K562 (cell line): ENCODE measurements around the gene KCNK6. TPM values are rescaled to one million over a fixed set of nuclear protein-coding genes. Genes with fewer than 3 reads are reported as not detected.

Experiments
- ATAC-seq: fragments of 200-7000 bp; cut with Tn5 transposase; 3 replicates; pipeline ENCODE4 v1.9.1; 2020; ENCODE audit warnings: moderate library complexity
- BruUV-seq: library from RNA; stranded (reverse); fragments of 400-500 nt; replicated peaks from 2 replicates; lab custom pipeline; 2021; lab: Mats Ljungman, UMichigan
- CTCF ChIA-PET: fragments of 300-600 bp; formaldehyde crosslinking; extraction: SDS; loops from one replicate; lab custom pipeline; 2021; ENCODE audit warnings: low intra/inter-chr PET ratio; lab: Yijun Ruan, JAX
- POLR2A ChIA-PET: fragments of 300-600, 350-650 bp; sonication (Branson Sonifier 250); formaldehyde crosslinking; extraction: SDS; loops from one replicate; lab custom pipeline; 2021; ENCODE audit warnings: antibody characterized with exemption, inconsistent platforms; lab: Yijun Ruan, JAX
- DNase-seq, 4 experiments: peaks; one replicate each; pipeline versions ENCODE4 v3.0.0 to v3.0.0-alpha.2; 2011 to 2018; ENCODE audit warnings: low spot score in 3 of 4, mixed read lengths in 3 of 4; ENCODE audit errors: extremely low read depth in 1 of 4
- FAIRE-seq: peaks from 2 replicates; lab custom pipeline; 2011; peaks lifted over from hg19 to GRCh38; lab: Jason Lieb, UNC
- H2AFZ ChIP-seq: 2 replicates; pipeline ENCODE4 v1.6.0; 2011; ENCODE audit warnings: low read depth, low read length, control low read depth, inconsistent platforms
- H3K27ac ChIP-seq: fragments of 200-600 bp; 3 replicates; pipeline ENCODE4 v1.8.0; 2011; ENCODE audit warnings: low read depth, mild to moderate bottlenecking, control low read depth, inconsistent platforms, low read length, moderate library complexity, mixed read lengths; ENCODE audit errors: extremely low read depth
- H3K27me3 ChIP-seq, 2 experiments: fragments of 300-600 bp in 1 of 2; 2 replicates in 1 of 2; 3 replicates in 1 of 2; pipeline versions ENCODE4 v1.6.0 to v1.8.0; 2011; ENCODE audit warnings: inconsistent platforms in 2 of 2, low read length in 2 of 2, mild to moderate bottlenecking in 1 of 2, mixed read lengths in 1 of 2, moderate library complexity in 1 of 2; ENCODE audit not compliant: control insufficient read depth in 2 of 2, insufficient read depth in 2 of 2
- H3K36me3 ChIP-seq: fragments of 300-600 bp; 3 replicates; pipeline ENCODE4 v1.8.0; 2011; ENCODE audit warnings: mild to moderate bottlenecking, low read length, inconsistent platforms; ENCODE audit not compliant: control insufficient read depth, insufficient read depth
- H3K4me1 ChIP-seq, 2 experiments: fragments of 200-600 bp in 1 of 2; replicated peaks in 1 of 2; 2 replicates in 1 of 2; 3 replicates in 1 of 2; pipeline versions ENCODE4 v1.5.1 to v1.8.0; 2011; ENCODE audit warnings: inconsistent platforms in 2 of 2, low read length in 2 of 2, mild to moderate bottlenecking in 1 of 2, mixed read lengths in 1 of 2, moderate library complexity in 1 of 2; ENCODE audit not compliant: control insufficient read depth in 2 of 2, insufficient read depth in 2 of 2
- H3K4me2 ChIP-seq: 2 replicates; pipeline ENCODE4 v1.6.1; 2011; ENCODE audit warnings: low read length, control low read depth, inconsistent platforms, mixed read lengths; ENCODE audit not compliant: insufficient read depth
- H3K4me3 ChIP-seq: fragments of 200-600 bp; sonication (generic), shearing (Covaris generic); 2 replicates; pipeline ENCODE4 v1.5.1; 2016; ENCODE audit warnings: control low read depth, inconsistent platforms
- H3K79me2 ChIP-seq: fragments of 200-600 bp; 3 replicates; pipeline ENCODE4 v1.8.0; 2011; ENCODE audit warnings: low read length, inconsistent platforms; ENCODE audit not compliant: control insufficient read depth, insufficient read depth
- H3K9ac ChIP-seq, 2 experiments: 2 replicates each; pipeline versions ENCODE4 v1.6.0 to v1.6.1; 2011; ENCODE audit warnings: low read depth in 2 of 2, low read length in 2 of 2, control low read depth in 1 of 2, inconsistent platforms in 1 of 2, mild to moderate bottlenecking in 1 of 2, mixed read lengths in 1 of 2; ENCODE audit not compliant: insufficient read depth in 1 of 2
- H3K9me1 ChIP-seq: one replicate; pipeline ENCODE4 v1.6.0; 2011; ENCODE audit warnings: inconsistent platforms, mild to moderate bottlenecking, low read length, moderate library complexity; ENCODE audit not compliant: control insufficient read depth, insufficient read depth
- H3K9me3 ChIP-seq: replicated peaks from 2 replicates; pipeline ENCODE4 v1.5.1; 2011; ENCODE audit warnings: low read depth, low read length, inconsistent platforms; ENCODE audit not compliant: control insufficient read depth, insufficient read depth
- H4K20me1 ChIP-seq: replicated peaks from 2 replicates; pipeline ENCODE4 v1.6.1; 2011; ENCODE audit warnings: low read length, inconsistent platforms, mixed read lengths; ENCODE audit not compliant: control insufficient read depth, insufficient read depth
- BCL6 ChIP-seq: fragments of 250-450 bp; sonication (Bioruptor Pico); IDR thresholded peaks from 2 replicates; pipeline ENCODE4 v1.4.0; 2020
- BDP1 ChIP-seq: IDR thresholded peaks from 3 replicates; pipeline ENCODE4 v1.6.1; 2011; ENCODE audit not compliant: insufficient read length, insufficient read depth
- CBFB ChIP-seq: sonication (generic); formaldehyde crosslinking; IDR thresholded peaks from 2 replicates; pipeline ENCODE4 v1.4.0; 2020; ENCODE audit warnings: mild to moderate bottlenecking, missing genetic modification reagents
- CSDE1 ChIP-seq, 2 experiments: fragments of 450-650 bp; IDR thresholded peaks; 2 replicates each; pipeline ENCODE4 v1.6.1; 2016; ENCODE audit warnings: mild to moderate bottlenecking in 1 of 2
- EGR1 ChIP-seq: fragments of 450-650 bp; conservative IDR thresholded peaks from 2 replicates; pipeline ENCODE4 v1.6.1; 2017; ENCODE audit warnings: mild to moderate bottlenecking
- EZH2 ChIP-seq: IDR thresholded peaks from 2 replicates; pipeline ENCODE4 v1.6.1; 2012; ENCODE audit warnings: low read depth, mild to moderate bottlenecking, inconsistent platforms, low read length, borderline replicate concordance
- GTF2A2 ChIP-seq: IDR thresholded peaks from 2 replicates; pipeline ENCODE4 v1.6.1; 2016; ENCODE audit warnings: mild to moderate bottlenecking, missing genetic modification characterization, missing compliant biosample characterization
- MEF2A ChIP-seq: IDR thresholded peaks from 2 replicates; pipeline ENCODE4 v1.6.1; 2011; ENCODE audit warnings: low read depth, mild to moderate bottlenecking, low read length, moderate library complexity; ENCODE audit not compliant: control insufficient read depth
- PHF21A ChIP-seq: fragments of 450-650 bp; IDR thresholded peaks from 2 replicates; pipeline ENCODE4 v1.6.1; 2017; ENCODE audit warnings: low read depth, borderline replicate concordance
- RAD51 ChIP-seq: fragments of 450-650 bp; IDR thresholded peaks from 2 replicates; pipeline ENCODE4 v1.7.1; 2016; ENCODE audit warnings: low read depth, mild to moderate bottlenecking, borderline replicate concordance
- RBM25 ChIP-seq: fragments of 200-400 bp; formaldehyde crosslinking; IDR thresholded peaks from 2 replicates; pipeline ENCODE4 v1.6.1; 2018; ENCODE audit warnings: low read length, low read depth, moderate library complexity; ENCODE audit not compliant: severe bottlenecking
- TCFL5 ChIP-seq: fragments of 250-450 bp; sonication (Bioruptor Pico); conservative IDR thresholded peaks from 2 replicates; pipeline ENCODE4 v1.6.1; 2021; ENCODE audit warnings: mild to moderate bottlenecking, moderate library complexity, matching md5 sums
- ZNF77 ChIP-seq: fragments of 250-450 bp; sonication (Bioruptor Pico); IDR thresholded peaks from 2 replicates; pipeline ENCODE4 v1.5.0; 2020
- WGBS: fragments of 100-300 bp; shearing (Covaris generic); methylation state at CpG from one replicate; pipeline ENCODE4 v1.1.6; 2016; ENCODE audit warnings: low coverage, mixed read lengths; ENCODE audit not compliant: insufficient coverage; ENCODE audit errors: missing lambda C conversion rate; 5-methylcytosine and 5-hydroxymethylcytosine counted together
- in situ Hi-C: fragments of 300-500 bp; cut with MboI; formaldehyde crosslinking; loops from 4 replicates; pipeline ENCODE4 v1.15.0; 2018; ENCODE audit warnings: inconsistent platforms, mixed read lengths
- intact Hi-C: fragments of 100-400 bp; cut with micrococcal nuclease; formaldehyde crosslinking; loops from 2 replicates; pipeline ENCODE4 v1.14.2; 2022
- polyA plus RNA-seq, 8 experiments: library from polyadenylated mRNA; depleted of rRNA in 4 of 8; stranded (reverse) in 5 of 8; unstranded in 3 of 8; fragments of >200 nt; fragmentation: Nextera tagmentation in 2 of 8; fragmentation: Illumina TruSeq in 1 of 8; extraction: Ambion mirVana in 2 of 8; extraction: Trizol in 1 of 8; gene quantifications; 2 replicates each; pipeline versions ENCODE4 v1.2.1 to v1.2.3, GENCODE V29; 2011 to 2014; ENCODE audit warnings: inconsistent platforms in 1 of 8, missing spikeins in 1 of 8
- total RNA-seq, 7 experiments: library from RNA; depleted of rRNA in 6 of 7; stranded (reverse); fragments of >200 nt in 6 of 7; fragmentation: Illumina TruSeq in 2 of 7; extraction: Trizol in 2 of 7; gene quantifications; 2 replicates each; pipeline versions ENCODE4 v1.2.1 to v1.2.3, GENCODE V29; 2011 to 2021; ENCODE audit warnings: low replicate concordance in 1 of 7
- TF ChIP-seq, protein P1 (sequence below): IDR thresholded peaks from 3 replicates; pipeline ENCODE4 v1.6.1; 2011; ENCODE audit warnings: borderline replicate concordance, mild to moderate bottlenecking, moderate library complexity; ENCODE audit not compliant: insufficient read length; ENCODE audit errors: extremely low read depth
- TF ChIP-seq, protein P2 (sequence below): fragments of 450-650 bp; IDR thresholded peaks from one replicate; pipeline ENCODE4 v1.6.1; 2018; ENCODE audit warnings: mild to moderate bottlenecking, moderate library complexity; ENCODE audit not compliant: partially characterized antibody

The KCNK6 gene
- total and polyA plus RNA-seq, 9 of the 15 experiments (the other 6 are each of a cell fraction or from before 2014, with no cell fraction given) = 0.05 to 0.42 (median 0.15) TPM

DNA sequence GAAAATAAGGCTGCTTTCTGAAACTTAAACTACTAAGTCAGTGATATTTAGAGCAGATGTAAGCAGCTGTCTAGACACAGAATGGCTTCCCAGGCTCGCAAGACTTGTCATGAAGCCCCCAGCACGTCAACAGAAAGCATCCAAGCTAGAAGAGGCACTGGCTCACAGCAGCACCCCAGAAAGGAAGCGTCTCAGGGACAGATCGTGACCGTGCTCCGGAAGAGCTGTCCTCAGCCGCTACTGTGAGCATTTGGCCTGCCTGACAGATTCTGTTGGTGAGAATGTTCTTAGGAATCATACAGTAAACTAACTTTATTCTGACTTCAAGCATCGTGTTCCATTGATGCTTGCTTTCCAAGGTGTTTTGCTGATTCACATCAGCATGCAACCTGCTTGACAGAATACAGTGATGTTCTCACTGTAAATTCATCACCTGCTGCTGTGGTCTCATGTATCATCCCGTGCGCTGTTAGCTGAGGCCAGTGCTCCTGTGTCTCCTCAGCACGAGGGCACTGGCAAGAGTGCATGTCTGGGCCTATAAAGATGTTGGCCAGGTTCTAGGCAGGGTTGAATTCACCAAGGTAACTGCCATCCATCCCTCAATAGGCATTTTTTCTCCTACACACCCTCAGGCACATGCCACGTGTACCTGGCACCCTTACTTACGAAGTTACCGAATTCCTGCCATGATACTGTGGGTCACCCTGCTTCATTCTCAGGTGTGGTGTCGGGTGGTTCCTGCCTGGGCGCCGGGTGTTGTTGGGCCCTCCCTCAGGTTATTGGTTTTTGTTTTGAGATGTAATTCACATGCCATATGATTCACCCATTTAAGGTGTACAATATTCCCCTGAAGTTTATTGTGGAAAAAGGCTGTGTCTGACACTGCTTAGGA lies 39.4 kb upstream of the KCNK6 start:
- no peak for DNase-seq
- BruUV-seq = no TSS peak
- H3K27ac ChIP-seq = no peak overlapping the region
- H3K4me3 ChIP-seq = no peak overlapping the region
- peaks cover 3 to 10% of the 10 kb centered on the region in 2 experiments; a peak in 3 of 5 replicates for H3K4me1 ChIP-seq
- no peaks in the 10 kb centered on the region for H3K9me3 ChIP-seq
- POLR2A ChIA-PET = interaction anchor here (0.9 to 1.8 kb wide), 4 partner anchors 10 to 26 kb away, joined by 3 to 5 read pairs (median 3); no protein-coding TSS in a partner anchor
- no peaks in the 10 kb centered on the region for H3K79me2 ChIP-seq
- no peaks in the 10 kb centered on the region for H3K36me3 ChIP-seq
- in situ Hi-C loops = no loop called here
- no peak overlapping the region for H3K4me2 ChIP-seq
- H3K9ac ChIP-seq = peak overlapping the region in 1 of 2 experiments; percentile 75; a peak in 1 of 4 replicates
- H2AFZ ChIP-seq = peak overlapping the region; percentile 70
- no peaks in the 10 kb centered on the region for H3K9me1 ChIP-seq
- FAIRE-seq = no peak
- no peaks in the 10 kb centered on the region for H4K20me1 ChIP-seq
- WGBS = 69% methylated on average over 17 of the region's 17 CpGs
- no peaks in the 10 kb centered on the region for H3K27me3 ChIP-seq
- ATAC-seq = no peak
- intact Hi-C loops = no loop called here
- CTCF ChIA-PET = no interaction called here
- TF ChIP-seq PHF21A = no peak
- no peak for TF ChIP-seq CSDE1 (IDR thresholded peaks at IDR 0.05)
- TF ChIP-seq BCL6 = no peak
- no peak for TF ChIP-seq RBM25
- no peak for TF ChIP-seq GTF2A2
- TF ChIP-seq TCFL5 (CRISPR knock-in tag) = no peak
- TF ChIP-seq EGR1 = no peak
- TF ChIP-seq RAD51 = no peak
- no peak for TF ChIP-seq CBFB (CRISPR knock-in tag)
- TF ChIP-seq, protein P1, sequence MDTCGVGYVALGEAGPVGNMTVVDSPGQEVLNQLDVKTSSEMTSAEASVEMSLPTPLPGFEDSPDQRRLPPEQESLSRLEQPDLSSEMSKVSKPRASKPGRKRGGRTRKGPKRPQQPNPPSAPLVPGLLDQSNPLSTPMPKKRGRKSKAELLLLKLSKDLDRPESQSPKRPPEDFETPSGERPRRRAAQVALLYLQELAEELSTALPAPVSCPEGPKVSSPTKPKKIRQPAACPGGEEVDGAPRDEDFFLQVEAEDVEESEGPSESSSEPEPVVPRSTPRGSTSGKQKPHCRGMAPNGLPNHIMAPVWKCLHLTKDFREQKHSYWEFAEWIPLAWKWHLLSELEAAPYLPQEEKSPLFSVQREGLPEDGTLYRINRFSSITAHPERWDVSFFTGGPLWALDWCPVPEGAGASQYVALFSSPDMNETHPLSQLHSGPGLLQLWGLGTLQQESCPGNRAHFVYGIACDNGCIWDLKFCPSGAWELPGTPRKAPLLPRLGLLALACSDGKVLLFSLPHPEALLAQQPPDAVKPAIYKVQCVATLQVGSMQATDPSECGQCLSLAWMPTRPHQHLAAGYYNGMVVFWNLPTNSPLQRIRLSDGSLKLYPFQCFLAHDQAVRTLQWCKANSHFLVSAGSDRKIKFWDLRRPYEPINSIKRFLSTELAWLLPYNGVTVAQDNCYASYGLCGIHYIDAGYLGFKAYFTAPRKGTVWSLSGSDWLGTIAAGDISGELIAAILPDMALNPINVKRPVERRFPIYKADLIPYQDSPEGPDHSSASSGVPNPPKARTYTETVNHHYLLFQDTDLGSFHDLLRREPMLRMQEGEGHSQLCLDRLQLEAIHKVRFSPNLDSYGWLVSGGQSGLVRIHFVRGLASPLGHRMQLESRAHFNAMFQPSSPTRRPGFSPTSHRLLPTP = no peak
- no peak for TF ChIP-seq ZNF77 (CRISPR knock-in tag)
- TF ChIP-seq MEF2A = no peak
- no peak for TF ChIP-seq BDP1
- TF ChIP-seq EZH2 = no peak
- TF ChIP-seq, protein P2, sequence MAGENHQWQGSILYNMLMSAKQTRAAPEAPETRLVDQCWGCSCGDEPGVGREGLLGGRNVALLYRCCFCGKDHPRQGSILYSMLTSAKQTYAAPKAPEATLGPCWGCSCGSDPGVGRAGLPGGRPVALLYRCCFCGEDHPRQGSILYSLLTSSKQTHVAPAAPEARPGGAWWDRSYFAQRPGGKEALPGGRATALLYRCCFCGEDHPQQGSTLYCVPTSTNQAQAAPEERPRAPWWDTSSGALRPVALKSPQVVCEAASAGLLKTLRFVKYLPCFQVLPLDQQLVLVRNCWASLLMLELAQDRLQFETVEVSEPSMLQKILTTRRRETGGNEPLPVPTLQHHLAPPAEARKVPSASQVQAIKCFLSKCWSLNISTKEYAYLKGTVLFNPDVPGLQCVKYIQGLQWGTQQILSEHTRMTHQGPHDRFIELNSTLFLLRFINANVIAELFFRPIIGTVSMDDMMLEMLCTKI = no peak
